Stimulated activated CD4-positive, alpha-beta T cell treated with anti-CD3 and anti-CD28 coated beads, Interleukin-2, amount 100 ng/mL, for 48 hours (primary cell): ENCODE measurements around the gene PTDSS2.
"Not testable (repeated sequence)": the region's sequence is repeated elsewhere in the genome, so short reads cannot be mapped to it uniquely, and the experiment has no call there.

Experiments used
- DNase-seq, 2 donors: peaks; one replicate each; pipeline ENCODE4 v3.0.0-alpha.2; 2020

Gene PTDSS2

DNA sequence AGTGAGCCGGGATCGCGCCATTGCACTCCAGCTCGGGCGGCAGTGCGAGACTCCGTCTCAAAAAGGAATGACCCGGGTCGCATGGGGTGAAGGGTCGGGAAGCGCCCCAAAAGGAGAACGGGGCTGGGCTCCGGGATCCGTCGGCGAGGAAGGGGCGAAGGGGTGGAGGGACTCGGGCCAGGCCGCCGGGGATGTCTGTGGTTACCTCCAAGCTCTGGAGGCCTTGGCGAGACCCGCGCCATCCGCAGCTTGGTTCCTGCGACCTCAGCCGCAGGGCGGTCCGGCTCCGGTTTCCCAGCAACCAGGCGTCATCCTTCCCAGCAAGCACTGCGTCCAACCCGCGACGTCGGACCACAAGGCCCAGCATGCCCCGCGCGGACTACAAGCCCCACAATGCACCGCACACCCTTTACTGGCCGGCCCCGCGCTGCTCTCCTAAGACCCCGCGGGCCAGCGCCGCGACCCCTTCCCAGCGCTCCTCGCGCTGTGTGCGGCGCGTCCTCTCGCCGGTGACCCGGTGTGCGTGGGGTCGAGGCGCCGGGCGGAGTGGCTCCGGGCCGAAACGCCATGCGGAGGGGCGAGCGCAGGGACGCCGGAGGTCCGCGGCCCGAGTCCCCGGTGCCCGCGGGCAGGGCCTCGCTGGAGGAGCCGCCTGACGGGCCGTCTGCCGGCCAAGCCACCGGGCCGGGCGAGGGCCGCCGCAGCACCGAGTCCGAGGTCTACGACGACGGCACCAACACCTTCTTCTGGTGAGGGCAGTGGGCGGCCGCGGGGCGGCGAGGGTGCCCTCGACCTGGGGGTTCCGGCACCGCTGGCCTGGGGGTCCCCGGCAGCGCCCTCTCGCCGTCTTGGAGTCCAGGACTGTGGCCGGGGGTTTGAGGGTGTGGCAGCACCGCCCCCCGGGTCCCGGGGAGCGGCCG is at the start of gene PTDSS2:
Gene PTDSS2, plus strand, starts transcription at position 391 of the 920 bp plus-strand sequence. Its CDS starts 177 bp downstream, at position 568.
- peak; percentile 87 for DNase-seq

DNA sequence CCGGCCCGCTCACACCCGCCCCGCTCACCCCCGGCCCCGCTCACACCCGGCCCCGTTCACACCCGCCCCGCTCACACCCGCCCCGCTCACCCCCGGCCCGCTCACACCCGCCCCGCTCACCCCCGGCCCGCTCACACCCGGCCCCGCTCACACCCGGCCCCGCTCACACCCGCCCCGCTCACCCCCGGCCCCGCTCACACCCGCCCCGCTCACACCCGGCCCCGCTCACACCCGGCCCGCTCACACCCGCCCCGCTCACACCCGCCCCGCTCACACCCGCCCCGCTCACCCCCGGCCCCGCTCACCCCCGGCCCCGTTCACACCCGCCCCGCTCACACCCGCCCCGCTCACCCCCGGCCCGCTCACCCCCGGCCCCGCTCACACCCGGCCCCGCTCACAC is 48.9 kb upstream of the PTDSS2 start:
- DNase-seq = not testable (repeated sequence)

DNA sequence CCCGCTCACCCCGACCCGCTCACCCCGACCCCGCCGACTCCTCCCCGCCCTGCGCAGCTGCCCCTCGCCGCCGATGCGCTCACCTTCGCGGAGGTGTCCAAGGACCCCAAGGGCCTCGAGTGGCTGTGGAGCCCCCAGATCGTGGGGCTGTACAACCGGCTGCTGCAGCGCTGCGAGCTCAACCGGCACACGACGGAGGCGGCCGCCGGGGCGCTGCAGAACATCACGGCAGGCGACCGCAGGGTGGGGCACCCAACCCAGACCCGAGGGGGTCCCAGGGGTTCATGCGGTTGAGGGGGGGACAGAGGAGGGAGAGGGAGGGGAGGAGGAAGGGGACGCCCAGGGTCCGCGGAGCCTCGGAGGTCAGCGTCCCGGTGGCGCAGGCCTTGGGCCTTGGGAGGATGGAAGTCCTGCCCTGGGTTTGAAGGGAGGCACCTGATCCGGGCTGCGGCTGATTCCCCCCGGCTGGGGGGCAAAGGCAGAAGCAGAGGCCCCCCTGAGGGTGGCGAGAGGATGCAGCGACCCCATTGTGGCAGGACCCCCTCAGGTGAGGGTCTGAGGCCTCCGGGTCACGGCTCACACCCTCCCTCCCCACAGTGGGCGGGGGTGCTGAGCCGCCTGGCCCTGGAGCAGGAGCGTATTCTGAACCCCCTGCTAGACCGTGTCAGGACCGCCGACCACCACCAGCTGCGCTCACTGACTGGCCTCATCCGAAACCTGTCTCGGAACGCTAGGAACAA is 46.9 kb upstream of the PTDSS2 start:
- DNase-seq = no peak

DNA sequence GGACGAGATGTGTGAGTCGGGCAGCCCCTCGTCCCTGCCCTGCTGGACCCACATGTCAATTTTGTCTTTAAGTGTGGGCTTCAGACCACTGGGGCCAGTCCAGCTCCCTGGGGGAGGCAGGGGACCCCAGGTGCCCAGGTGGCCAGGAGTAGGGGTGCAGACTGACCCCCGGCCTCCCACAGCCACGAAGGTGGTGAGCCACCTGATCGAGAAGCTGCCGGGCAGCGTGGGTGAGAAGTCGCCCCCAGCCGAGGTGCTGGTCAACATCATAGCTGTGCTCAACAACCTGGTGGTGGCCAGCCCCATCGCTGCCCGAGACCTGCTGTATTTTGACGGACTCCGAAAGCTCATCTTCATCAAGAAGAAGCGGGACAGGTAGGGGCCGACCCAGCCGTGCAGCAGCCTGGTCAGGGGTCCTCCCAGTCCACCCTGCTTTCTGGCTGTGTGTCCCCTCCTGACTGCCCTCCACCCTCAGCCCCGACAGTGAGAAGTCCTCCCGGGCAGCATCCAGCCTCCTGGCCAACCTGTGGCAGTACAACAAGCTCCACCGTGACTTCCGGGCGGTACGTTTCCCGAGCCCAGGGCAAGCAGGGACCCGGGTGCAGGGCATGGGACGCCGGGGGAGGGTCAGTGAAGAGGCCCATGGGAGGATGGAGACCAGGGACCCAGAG is 46.2 kb upstream of the PTDSS2 start:
- DNase-seq = no peak

DNA sequence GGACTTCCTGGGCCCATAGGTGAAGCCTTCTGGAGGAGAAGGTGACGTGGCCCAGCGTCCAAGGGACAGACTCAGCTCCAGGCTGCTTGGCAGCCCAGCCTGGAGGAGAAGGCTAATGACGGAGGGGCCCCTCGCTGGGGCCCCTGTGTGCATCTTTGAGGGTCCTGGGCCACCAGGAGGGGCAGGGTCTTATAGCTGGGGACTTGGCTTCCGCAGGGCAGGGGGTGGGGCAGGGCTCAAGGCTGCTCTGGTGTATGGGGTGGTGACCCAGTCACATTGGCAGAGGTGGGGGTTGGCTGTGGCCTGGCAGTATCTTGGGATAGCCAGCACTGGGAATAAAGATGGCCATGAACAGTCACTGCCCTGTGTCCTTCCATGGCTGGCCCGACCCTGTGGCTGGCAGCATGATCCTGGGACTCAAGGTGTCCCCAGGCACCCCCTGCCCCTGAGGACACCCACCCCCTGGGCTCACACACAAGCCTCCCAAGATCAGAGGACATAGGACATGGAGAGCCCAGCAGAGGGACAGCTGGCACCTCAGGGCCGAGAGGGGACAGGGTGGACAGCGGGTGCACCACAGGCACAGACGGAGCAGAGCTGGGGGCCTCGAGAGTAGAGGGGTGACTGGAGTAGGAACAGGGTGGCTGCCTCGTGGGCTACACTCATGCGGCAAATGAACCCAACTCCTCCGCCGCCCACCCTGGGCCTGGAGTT is 45.4 kb upstream of the PTDSS2 start:
- no peak for DNase-seq

DNA sequence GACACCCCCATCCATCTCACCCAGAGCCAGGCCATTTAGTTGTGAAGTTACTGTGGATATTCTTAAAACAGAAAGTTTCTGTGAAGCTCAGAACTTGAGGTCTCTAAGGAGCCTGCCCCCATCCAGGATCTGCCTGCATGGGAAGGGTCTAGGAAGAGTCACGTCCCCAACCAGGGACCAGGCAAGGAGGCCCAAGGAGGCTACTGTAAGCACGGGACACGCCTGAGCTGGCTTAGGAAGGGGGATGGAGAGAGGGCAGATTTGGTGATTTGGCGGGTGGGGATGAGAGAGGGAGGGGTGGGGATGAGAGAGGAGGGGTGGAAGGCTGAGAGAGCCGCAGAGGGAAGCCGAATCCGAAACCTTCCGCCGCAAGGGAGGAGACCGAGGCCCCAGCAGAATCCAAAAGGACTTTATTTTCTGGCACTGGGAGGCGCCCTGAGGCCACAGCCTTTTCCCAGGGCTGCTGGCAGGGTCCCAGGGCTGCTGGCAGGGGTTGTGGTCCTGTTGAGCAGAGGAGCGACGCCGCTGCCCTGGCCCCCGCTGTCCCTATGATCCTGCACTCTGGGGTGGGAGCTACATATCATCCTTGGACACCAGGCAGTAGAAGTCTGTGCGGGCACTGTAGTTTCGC is 44.6 kb upstream of the PTDSS2 start:
- DNase-seq = no peak

DNA sequence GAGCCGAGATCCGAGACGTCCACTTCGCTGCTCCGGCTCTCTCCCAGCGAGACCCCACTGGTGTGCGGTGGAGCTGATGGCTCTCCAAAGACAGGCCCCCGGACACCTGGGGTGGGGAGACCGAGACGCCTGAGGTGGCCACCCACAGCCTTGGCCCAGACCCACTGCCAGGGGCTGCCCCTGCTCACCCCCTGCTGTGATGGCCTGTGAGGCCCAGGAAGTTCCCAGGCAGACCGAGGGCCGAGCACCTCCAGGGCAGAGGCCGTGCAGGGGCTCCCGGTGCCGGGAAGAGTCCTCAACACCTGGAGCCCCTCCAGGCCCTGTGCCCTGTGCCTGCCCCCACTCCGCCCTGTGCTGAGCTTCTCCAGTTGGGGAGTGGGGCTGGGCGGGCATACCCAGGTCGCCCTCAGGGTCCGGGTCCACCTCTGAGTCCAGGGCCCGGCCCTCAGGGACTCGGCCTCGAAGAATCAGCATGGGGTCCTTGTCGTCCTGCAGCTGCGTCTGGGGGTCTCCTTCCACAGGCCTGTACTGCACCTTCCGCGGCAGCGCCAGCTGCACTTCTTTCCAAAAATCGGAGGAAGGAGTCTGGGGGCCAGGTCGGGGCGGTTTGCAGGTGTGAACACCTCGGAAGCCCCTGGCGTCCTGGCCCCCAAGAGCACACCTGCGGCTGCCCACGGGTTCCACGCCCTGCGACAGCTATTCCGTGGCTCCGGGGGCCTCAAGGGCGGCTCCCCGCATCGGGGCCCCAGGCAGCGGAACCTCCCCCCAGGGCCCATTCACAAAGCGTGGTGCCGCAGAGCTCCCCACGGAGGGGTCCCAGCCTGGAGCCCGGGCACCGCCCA is 43.9 kb upstream of the PTDSS2 start:
- DNase-seq = no peak

DNA sequence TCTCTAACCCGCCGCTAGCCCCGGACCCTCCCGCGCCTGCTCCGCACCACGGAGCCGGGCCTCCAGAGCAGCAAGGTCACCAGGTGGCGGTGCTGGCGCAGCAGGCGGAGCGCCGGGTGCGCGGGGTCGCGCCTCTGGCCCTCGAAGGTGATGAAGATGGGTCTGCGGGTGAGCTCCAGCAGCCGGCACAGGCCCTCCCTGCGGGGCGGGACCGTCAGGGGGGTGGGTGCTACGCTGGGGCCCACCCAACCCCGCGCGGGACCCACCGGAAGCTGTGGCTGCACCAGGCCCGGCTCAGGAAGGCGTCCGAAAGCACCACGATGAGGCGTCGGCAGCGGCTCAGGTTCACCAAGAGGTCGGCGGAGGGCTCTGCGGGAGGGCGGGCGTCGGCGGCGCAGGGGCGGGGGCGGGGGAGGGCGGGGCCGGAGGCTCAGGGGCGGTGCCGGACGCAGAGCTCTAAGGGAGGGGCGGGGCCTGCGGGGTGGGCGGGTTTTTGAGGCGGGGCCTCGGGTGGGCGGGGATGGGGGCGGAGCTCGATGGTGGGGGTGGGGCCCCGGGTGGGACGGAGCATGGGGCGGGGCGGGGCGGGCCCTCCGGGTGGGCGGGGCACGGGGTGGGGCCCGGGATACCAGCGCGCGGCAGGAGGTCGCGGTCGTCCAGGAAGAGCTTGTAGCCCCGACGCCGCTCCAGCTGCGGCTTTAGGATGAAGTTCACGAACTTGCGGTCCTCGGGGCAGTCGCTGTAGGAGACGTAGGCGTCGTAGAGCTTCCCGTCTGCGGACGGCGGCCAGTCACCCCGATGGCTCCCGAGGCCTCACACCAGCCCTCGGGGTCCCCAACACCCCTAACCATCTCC is 43.1 kb upstream of the PTDSS2 start:
- DNase-seq = peak; percentile 71 to 76

DNA sequence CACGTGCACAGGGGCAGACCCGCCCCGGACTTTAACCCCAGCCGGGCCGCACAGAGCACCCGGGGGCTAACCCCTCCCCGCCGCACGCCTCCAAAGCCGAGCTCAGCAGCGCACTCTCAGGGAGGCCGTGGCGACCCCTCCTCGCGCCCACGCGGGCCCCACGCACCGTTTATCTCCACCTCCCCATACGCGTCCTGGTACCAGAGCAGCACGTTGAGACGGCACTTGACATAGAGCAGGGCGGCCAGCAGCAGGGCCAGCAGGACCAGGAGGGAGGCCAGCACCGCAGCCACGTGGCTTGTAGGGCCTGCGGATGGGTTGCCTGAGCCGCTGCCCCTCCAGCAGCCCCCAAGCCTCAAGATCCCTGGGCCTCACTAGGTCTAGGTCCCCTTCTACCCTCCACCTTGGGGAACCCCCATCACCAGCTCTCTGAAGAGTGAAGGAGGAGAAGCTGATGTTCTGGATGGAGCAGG is 42.4 kb upstream of the PTDSS2 start:
- DNase-seq = no peak

DNA sequence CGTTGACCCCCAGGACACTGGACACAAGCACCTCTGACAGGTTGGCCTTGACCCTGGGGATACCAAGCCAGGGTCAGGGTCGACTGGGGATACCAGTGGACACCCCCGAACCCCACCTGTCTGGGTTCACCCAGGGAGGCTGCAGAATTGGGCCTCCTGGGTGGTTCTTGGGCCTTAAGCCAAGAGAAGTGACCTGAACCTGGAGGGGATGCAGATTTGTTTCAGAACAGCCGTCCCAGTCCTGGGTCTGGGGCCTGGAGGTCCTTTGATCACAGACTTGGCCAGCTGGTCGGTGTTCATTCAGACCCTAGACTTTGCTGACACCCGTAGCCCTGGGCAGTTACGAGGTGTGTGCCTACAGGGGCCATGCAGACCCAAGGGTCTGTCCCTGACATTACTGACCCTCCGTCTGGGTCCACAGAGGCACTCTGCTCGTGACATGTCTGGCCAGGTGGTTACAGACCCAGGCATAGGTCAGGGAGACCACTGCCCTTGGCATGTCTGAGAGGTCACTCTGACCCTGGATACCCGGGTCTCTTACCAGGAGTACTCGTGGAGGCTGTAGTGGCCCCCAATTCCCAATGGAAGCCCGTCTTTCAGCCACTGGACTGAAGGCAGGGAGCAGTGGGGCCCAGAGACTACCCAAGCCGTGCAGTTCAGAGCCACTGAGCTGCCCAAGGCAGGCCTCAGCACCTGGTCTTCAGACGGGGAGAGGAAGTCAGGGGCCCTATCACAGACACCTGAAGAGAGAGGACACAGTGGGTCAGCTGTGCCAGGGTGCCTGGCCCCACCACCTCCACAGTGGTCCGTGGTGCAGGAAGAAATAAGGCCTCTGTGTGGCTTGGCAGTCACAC is 41.7 kb upstream of the PTDSS2 start:
- no peak for DNase-seq

DNA sequence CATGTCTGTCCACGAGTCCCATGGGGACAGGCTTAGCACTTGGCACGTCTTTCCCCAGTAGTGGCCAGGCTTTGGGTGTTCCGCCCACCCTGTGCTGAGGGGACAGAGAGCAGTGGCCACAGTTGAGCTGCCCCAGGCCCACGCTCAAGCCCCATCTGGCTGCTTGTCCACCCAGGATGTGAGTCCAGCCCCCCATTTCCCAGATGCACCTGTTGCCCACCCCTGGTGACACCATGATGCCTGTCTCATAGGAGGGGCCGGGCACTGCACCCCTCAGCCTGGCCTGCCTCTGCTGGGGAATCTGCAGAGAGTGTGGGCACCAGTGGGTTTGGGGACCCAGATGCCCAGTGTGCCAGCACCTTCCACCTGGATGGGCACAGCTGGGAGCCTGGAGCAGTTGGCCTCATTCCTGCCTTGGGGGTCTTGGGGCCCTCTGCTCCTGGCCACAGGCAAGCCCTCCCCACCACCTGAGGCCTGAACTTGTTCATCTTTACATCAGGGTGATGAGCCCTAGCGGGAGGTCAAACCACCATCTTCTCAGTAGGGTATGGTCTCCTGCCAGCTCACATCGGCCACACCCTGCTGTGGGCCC is 41.0 kb upstream of the PTDSS2 start:
- no peak for DNase-seq

DNA sequence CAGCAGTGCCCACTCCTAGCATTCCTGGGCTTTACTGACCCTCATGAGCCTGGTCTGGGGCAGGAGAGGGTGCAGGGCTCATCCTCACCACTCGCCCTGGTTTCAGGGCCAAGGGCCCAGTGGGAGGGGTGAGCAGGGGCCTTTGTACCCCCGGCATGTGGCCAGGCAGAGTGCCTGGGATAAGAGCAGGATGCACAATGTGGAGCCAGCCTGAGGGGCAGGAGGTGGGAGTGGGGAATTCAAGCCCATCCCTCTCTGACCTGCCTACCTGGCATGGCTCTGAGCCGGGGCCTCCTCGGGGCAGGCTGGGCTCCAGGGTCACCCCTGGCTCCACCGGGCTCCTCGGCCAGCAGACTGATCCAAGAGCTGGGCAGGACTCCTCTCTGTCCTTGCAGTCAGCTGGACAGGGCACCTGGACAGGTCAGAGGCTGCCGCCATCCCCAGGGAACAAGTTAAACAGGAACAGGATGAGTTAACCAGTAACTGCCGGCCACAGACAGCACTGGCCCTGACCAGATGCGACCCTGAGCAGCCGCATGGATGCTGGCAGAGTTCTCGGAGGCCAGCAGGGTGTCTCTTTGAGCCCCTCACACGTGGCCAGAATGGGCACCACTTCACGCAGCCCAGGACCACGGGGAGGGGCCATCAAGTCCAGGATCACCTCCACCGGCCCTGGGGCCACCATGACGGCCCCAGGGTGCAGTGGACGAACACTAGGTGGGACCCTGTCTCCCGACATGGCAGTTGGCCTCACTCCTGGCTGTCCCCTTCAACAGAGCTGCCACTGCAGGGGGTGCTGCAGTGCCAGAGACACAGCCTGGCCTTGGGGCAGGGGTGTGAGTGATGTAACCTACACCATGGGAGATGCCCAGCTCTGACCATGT is 40.2 kb upstream of the PTDSS2 start:
- DNase-seq = no peak

DNA sequence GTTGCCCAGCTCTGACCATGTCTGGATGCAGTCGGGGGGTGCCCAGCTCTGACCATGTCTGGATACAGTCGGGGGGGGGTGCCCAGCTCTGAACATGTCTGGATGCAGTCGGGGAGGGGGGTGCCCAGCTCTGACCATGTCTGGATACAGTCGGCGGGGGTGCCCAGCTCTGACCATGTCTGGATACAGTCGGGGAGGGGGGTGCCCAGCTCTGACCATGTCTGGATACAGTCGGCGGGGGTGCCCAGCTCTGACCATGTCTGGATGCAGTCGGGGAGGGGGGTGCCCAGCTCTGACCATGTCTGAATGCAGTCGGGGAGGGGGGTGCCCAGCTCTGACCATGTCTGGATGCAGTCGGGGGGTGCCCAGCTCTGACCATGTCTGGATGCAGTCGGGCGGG is 39.4 kb upstream of the PTDSS2 start:
- DNase-seq = not testable (repeated sequence)

DNA sequence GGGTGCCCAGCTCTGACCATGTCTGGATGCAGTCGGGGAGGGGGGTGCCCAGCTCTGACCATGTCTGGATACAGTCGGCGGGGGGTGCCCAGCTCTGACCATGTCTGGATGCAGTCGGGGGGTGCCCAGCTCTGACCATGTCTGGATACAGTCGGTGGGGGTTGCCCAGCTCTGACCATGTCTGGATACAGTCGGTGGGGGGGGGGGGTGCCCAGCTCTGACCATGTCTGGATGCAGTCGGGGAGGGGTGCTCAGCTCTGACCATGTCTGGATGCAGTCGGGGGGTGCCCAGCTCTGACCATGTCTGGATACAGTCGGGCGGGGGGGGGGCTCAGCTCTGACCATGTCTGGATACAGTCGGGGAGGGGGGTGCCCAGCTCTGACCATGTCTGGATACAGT is 38.6 kb upstream of the PTDSS2 start:
- DNase-seq = not testable (repeated sequence)

DNA sequence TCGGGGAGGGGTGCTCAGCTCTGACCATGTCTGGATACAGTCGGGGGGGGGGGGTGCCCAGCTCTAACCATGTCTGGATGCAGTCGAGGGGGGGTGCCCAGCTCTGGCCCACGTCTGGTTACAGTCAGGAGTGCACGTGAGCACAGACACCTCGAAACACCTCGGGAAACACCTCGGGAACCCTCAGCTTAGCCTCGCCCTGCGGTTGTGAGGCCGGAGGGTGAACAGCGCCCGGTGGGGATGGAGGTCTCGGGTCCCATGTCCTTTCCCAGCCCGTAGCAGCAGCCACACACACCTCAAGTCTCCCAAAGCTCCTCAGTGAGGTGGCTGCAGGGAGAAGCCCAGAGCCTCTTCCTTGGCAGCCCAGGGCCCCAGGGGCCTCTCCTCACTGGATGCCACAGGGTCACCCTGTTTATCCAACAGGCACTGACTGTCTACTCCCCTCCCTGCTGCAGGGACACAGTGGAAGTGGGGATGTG is 37.4 kb upstream of the PTDSS2 start:
- DNase-seq = no peak

DNA sequence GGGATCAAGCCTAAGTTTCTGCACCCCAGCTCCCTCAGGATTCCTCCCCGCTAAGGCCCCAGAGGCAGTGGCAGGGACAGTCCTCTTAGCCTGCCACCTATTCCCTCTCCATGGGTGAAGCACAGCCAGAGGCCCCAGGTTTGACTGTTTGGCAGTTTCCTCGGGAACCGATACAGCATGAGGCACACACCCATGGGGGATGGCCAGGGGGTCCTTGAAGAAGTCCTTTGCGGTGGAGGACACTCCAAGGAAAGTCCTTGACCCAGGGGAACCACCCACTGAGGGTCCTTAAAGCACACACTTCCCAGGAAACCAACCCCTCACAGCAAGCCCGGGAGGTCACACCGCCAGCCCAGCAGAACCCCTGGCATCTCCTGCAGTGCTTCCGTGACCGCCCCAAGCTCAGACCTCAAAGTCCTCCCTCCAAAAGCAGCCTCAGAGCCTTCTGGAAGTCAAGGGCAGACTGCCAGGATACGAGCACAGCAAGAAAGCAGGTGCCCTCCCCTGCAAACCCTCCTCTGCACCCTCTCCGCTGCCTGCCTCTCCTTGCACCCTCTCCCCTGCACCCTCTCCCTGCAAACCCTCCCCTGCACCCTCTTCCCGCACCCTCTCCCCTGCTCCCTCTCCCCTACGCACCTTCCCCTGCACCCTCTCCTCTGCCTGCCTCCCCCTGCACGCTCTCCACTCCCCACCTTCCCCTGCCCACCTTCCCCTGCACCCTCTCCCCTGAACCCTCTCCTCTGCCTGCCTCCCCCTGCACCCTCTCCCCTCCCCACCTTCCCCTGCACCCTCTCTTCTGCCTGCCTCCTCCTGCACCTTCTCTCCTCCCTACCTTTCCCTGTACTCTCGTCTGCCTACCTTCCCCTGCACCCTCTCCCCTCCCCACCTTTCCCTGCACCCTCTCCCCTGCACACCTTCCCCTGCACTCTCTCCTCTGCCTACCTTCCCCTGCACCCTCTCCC is 36.7 kb upstream of the PTDSS2 start:
- DNase-seq = no peak
